SK-N-SH (cell line): ENCODE measurements around the gene RIMS1. TPM values are rescaled to one million over a fixed set of nuclear protein-coding genes. Genes with fewer than 3 reads are reported as not detected.

ENCODE experiments used
- CTCF ChIA-PET: fragments of 300-600, 350-600 bp; formaldehyde crosslinking; extraction: SDS; loops from one replicate; lab custom pipeline; 2021; lab: Yijun Ruan, JAX
- POLR2A ChIA-PET: fragments of 350-600 bp; sonication (Branson Sonifier 250); formaldehyde crosslinking; extraction: SDS; loops from one replicate; lab custom pipeline; 2020; ENCODE audit warnings: antibody characterized with exemption, inconsistent platforms; lab: Yijun Ruan, JAX
- DNase-seq: peaks from one replicate; pipeline ENCODE4 v3.0.0; 2012
- H2AFZ ChIP-seq: fragments of 200-600 bp; sonication (generic); 2 replicates; pipeline ENCODE4 v1.8.1; 2016; ENCODE audit warnings: antibody characterized with exemption, mild to moderate bottlenecking, low read depth
- H3F3A ChIP-seq: fragments of 200-600 bp; sonication (generic); replicated peaks from 2 replicates; pipeline ENCODE3; 2016; ENCODE audit warnings: antibody characterized with exemption, mild to moderate bottlenecking; ENCODE audit not compliant: insufficient read depth
- H3K27ac ChIP-seq, 2 experiments: fragments of 200-500 bp in 1 of 2; fragments of 200-600 bp in 1 of 2; sonication (Bioruptor generic) in 1 of 2; sonication (generic), shearing (Covaris generic) in 1 of 2; 2 replicates each; pipeline versions ENCODE4 v1.5.1 to v1.6.1; 2014 to 2016; ENCODE audit warnings: low read depth in 2 of 2, inconsistent platforms in 1 of 2, low read length in 1 of 2, mild to moderate bottlenecking in 1 of 2, mixed read lengths in 1 of 2
- H3K27me3 ChIP-seq: fragments of 200-600 bp; sonication (generic), shearing (Covaris generic); 2 replicates; pipeline ENCODE4 v1.6.1; 2016; ENCODE audit warnings: mixed run types; ENCODE audit not compliant: insufficient read depth
- H3K36me3 ChIP-seq, 2 experiments: fragments of 200-500 bp in 1 of 2; fragments of 200-600 bp in 1 of 2; sonication (Bioruptor generic) in 1 of 2; sonication (generic) in 1 of 2; replicated peaks in 1 of 2; 2 replicates each; pipeline versions ENCODE3 to v1.5.1; 2014 to 2016; ENCODE audit warnings: low read length in 1 of 2, mild to moderate bottlenecking in 1 of 2; ENCODE audit not compliant: insufficient read depth in 2 of 2, control insufficient read depth in 1 of 2
- H3K4me1 ChIP-seq, 2 experiments: fragments of 200-500 bp in 1 of 2; fragments of 200-600 bp in 1 of 2; sonication (Bioruptor generic) in 1 of 2; sonication (generic), shearing (Covaris generic) in 1 of 2; 2 replicates each; pipeline versions ENCODE4 v1.5.1 to v1.6.1; 2014 to 2016; ENCODE audit warnings: low read depth in 1 of 2, low read length in 1 of 2, mixed run types in 1 of 2; ENCODE audit not compliant: insufficient read depth in 2 of 2, control insufficient read depth in 1 of 2
- H3K4me2 ChIP-seq: fragments of 200-600 bp; sonication (generic), shearing (Covaris generic); 2 replicates; pipeline ENCODE4 v1.6.1; 2017; ENCODE audit warnings: mixed run types
- H3K4me3 ChIP-seq, 2 experiments: fragments of 200-500 bp in 1 of 2; fragments of 200-600 bp in 1 of 2; sonication (Bioruptor generic) in 1 of 2; sonication (generic), shearing (Covaris generic) in 1 of 2; 2 replicates each; pipeline versions ENCODE4 v1.5.1 to v1.8.1; 2014 to 2016; ENCODE audit warnings: low read depth in 2 of 2, inconsistent platforms in 1 of 2, low read length in 1 of 2, mild to moderate bottlenecking in 1 of 2, mixed read lengths in 1 of 2, moderate library complexity in 1 of 2
- H3K79me2 ChIP-seq: fragments of 200-600 bp; sonication (generic); 2 replicates; pipeline ENCODE4 v1.8.1; 2017; ENCODE audit warnings: mild to moderate bottlenecking; ENCODE audit not compliant: insufficient read depth
- H3K9ac ChIP-seq: fragments of 200-600 bp; sonication (generic); 2 replicates; pipeline ENCODE4 v1.6.1; 2017; ENCODE audit warnings: mixed run types
- H3K9me2 ChIP-seq: fragments of 200-600 bp; sonication (generic); 2 replicates; pipeline ENCODE4 v1.6.1; 2017; ENCODE audit warnings: mixed run types
- H3K9me3 ChIP-seq: fragments of 200-600 bp; sonication (generic); 2 replicates; pipeline ENCODE4 v1.6.1; 2017; ENCODE audit warnings: mixed run types, mild to moderate bottlenecking, moderate library complexity
- H4K20me1 ChIP-seq: fragments of 200-600 bp; sonication (generic); 2 replicates; pipeline ENCODE4 v1.6.1; 2017; ENCODE audit warnings: mild to moderate bottlenecking, mixed run types; ENCODE audit not compliant: insufficient read depth
- ELF1 ChIP-seq: IDR thresholded peaks from 2 replicates; pipeline ENCODE4 v1.4.0; 2012
- FOXM1 ChIP-seq: IDR thresholded peaks from 2 replicates; pipeline ENCODE4 v1.4.0; 2012; ENCODE audit warnings: low read depth, mild to moderate bottlenecking
- GABPA ChIP-seq: IDR thresholded peaks from 2 replicates; pipeline ENCODE4 v1.4.0; 2012; ENCODE audit warnings: low read depth, mild to moderate bottlenecking
- IRF3 ChIP-seq: fragments of 150-350 bp; IDR thresholded peaks from 2 replicates; pipeline ENCODE4 v1.6.1; 2016; ENCODE audit warnings: mild to moderate bottlenecking, low read depth, low read length
- JUND ChIP-seq: IDR thresholded peaks from 2 replicates; pipeline ENCODE4 v1.4.0; 2012
- MXI1 ChIP-seq: IDR thresholded peaks from 2 replicates; pipeline ENCODE4 v1.6.1; 2012; ENCODE audit warnings: mild to moderate bottlenecking, low read depth, low read length, improper control_type of control experiment
- NFIC ChIP-seq: IDR thresholded peaks from 2 replicates; pipeline ENCODE4 v1.4.0; 2012; ENCODE audit warnings: borderline replicate concordance
- NRF1 ChIP-seq: IDR thresholded peaks from 2 replicates; pipeline ENCODE4 v1.6.1; 2012; ENCODE audit warnings: low read depth, mild to moderate bottlenecking, low read length
- POLR2AphosphoS5 ChIP-seq: IDR thresholded peaks from 2 replicates; pipeline ENCODE4 v1.6.1; 2012; ENCODE audit warnings: low read depth, low read length
- RAD21 ChIP-seq: IDR thresholded peaks from 2 replicates; pipeline ENCODE4 v1.6.1; 2012; ENCODE audit warnings: mild to moderate bottlenecking, low read length
- REST ChIP-seq: IDR thresholded peaks from 2 replicates; pipeline ENCODE4 v1.6.1; 2012; ENCODE audit warnings: mild to moderate bottlenecking, low read depth, low read length, moderate library complexity
- RXRA ChIP-seq: IDR thresholded peaks from 2 replicates; pipeline ENCODE4 v1.4.0; 2012; ENCODE audit warnings: low read depth, mild to moderate bottlenecking, borderline replicate concordance
- SIN3A ChIP-seq: IDR thresholded peaks from 2 replicates; pipeline ENCODE4 v1.6.1; 2012; ENCODE audit warnings: low read depth, mild to moderate bottlenecking, low read length, moderate library complexity, borderline replicate concordance
- SMC3 ChIP-seq: IDR thresholded peaks from 2 replicates; pipeline ENCODE4 v1.6.1; 2012; ENCODE audit warnings: low read depth, low read length, improper control_type of control experiment
- TAF1 ChIP-seq: IDR thresholded peaks from 2 replicates; pipeline ENCODE4 v1.6.1; 2012; ENCODE audit warnings: low read depth, mild to moderate bottlenecking, low read length, moderate library complexity, borderline replicate concordance
- YY1 ChIP-seq: IDR thresholded peaks from 2 replicates; pipeline ENCODE4 v1.4.0; 2012; ENCODE audit warnings: low read depth, mild to moderate bottlenecking
- WGBS: methylation state at CpG from one replicate; pipeline ENCODE4 v1.1.6; 2017; ENCODE audit warnings: low lambda C conversion rate; 5-methylcytosine and 5-hydroxymethylcytosine counted together
- polyA plus RNA-seq, 3 experiments: library from polyadenylated mRNA; depleted of rRNA; stranded (reverse); fragments of >200 nt; gene quantifications; 2 replicates each; pipeline ENCODE4 v1.2.3, GENCODE V29; 2012
- TF ChIP-seq, protein P1 (sequence below): fragments of 150-350 bp; IDR thresholded peaks from 2 replicates; pipeline ENCODE4 v1.6.1; 2017; ENCODE audit warnings: antibody characterized with exemption, low read length, low read depth, borderline replicate concordance
- TF ChIP-seq, protein P2 (sequence below): IDR thresholded peaks from 2 replicates; pipeline ENCODE4 v1.4.0; 2012; ENCODE audit warnings: low read depth

Gene RIMS1
- polyA plus RNA-seq, 1 of the 3 experiments (the other 2 are of a cell fraction) = 0.20 TPM

- no peak overlapping the region for H3K4me3 ChIP-seq
- no peaks in the 10 kb centered on the region for H3K36me3 ChIP-seq
- H3F3A ChIP-seq = no peaks in the 10 kb centered on the region
- H3K4me1 ChIP-seq = no peaks in the 10 kb centered on the region
- no peak overlapping the region for H3K27ac ChIP-seq
- POLR2A ChIA-PET = no interaction called here
- H2AFZ ChIP-seq = no peak overlapping the region
- no peak overlapping the region for H3K4me2 ChIP-seq
- H4K20me1 ChIP-seq = no peaks in the 10 kb centered on the region
- TF ChIP-seq NRF1 (no peak), JUND (no peak), SIN3A (no peak), GABPA (no peak), TAF1 (no peak), SMC3 (no peak), RAD21 (no peak), POLR2AphosphoS5 (no peak), ELF1 (no peak), IRF3 (no peak), YY1 (no peak), RXRA (no peak), MXI1 (no peak), REST (no peak), FOXM1 (no peak), NFIC (no peak)
- TF ChIP-seq, protein P1, sequence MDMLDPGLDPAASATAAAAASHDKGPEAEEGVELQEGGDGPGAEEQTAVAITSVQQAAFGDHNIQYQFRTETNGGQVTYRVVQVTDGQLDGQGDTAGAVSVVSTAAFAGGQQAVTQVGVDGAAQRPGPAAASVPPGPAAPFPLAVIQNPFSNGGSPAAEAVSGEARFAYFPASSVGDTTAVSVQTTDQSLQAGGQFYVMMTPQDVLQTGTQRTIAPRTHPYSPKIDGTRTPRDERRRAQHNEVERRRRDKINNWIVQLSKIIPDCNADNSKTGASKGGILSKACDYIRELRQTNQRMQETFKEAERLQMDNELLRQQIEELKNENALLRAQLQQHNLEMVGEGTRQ = no peak
- TF ChIP-seq, protein P2, sequence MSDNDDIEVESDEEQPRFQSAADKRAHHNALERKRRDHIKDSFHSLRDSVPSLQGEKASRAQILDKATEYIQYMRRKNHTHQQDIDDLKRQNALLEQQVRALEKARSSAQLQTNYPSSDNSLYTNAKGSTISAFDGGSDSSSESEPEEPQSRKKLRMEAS = no peak
- TF ChIP-seq, all 33 proteins: peak for 0
- no peak for DNase-seq
- H3K9ac ChIP-seq = no peak overlapping the region
- CTCF ChIA-PET = no interaction called here
- H3K27me3 ChIP-seq = no peaks in the 10 kb centered on the region
- no peaks in the 10 kb centered on the region for H3K9me2 ChIP-seq
- no peaks in the 10 kb centered on the region; the same call in 1 of the 2 replicates for H3K79me2 ChIP-seq
- 73% methylated on average over 7 of the region's 7 CpGs for WGBS
- no peaks in the 10 kb centered on the region for H3K9me3 ChIP-seq
Observed at GRCh38 chr6:72064399-72064975, 178.1 kb downstream of the RIMS1 start.
